GM10266 (cell line): ENCODE measurements around the gene PIGW.
A peak's percentile ranks its signal among the peaks of the same experiment; 100 is the strongest.

Experiments used
- DNase-seq: peaks from one replicate; pipeline ENCODE4 v3.0.0; 2012; ENCODE audit errors: extremely low spot score
- TF ChIP-seq, protein P1 (sequence below): IDR thresholded peaks from 2 replicates; pipeline ENCODE4 v1.5.1; 2012; ENCODE audit warnings: mild to moderate bottlenecking, low read depth; ENCODE audit not compliant: control insufficient read depth, insufficient read depth; ENCODE audit errors: missing control alignments

Gene PIGW

DNA sequence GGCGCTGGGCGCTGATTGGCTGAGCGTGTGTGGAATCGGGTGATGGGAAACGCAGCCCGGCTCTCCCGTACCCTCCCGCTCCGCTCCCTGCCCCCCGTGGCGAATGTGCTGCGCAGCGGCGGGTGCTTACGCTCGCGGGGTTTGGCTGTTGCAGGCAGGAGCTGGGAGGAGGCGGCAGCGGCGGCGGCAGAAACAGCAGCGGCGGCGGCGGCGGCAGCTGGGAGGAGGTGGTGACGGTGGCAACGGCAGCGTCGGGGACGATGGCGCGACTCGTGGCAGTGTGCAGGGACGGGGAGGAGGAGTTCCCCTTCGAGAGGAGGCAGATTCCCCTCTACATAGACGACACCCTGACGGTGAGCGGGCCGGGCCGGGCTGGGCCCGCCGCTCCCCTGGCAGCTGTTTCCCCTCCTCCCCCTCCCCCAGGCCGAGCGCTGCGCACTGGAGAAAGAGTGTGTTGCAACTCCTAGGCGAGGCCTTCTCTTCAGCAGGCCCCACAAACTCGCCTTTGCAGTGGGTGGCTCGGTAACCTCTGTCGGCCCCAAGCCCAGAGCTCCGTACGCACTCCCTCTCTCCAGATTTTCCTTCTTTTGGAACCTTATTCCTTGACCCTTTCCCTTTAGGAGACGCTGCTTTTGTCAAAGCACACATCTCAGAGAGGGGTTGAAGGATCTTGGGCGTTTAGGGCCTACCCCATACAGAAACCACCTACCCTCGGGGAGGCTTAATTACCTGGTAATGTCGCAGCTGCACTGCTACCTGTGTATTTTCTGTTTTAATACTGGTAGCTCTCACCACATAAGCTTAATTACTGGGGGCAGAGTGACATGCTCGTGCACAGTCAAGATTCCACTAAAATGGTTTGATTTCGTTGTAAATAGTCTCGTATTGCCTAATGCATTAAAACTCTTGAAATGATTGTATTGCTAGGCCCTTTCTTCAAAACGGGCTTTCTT is 11.0 kb downstream of the PIGW start:
- TF ChIP-seq, protein P1, sequence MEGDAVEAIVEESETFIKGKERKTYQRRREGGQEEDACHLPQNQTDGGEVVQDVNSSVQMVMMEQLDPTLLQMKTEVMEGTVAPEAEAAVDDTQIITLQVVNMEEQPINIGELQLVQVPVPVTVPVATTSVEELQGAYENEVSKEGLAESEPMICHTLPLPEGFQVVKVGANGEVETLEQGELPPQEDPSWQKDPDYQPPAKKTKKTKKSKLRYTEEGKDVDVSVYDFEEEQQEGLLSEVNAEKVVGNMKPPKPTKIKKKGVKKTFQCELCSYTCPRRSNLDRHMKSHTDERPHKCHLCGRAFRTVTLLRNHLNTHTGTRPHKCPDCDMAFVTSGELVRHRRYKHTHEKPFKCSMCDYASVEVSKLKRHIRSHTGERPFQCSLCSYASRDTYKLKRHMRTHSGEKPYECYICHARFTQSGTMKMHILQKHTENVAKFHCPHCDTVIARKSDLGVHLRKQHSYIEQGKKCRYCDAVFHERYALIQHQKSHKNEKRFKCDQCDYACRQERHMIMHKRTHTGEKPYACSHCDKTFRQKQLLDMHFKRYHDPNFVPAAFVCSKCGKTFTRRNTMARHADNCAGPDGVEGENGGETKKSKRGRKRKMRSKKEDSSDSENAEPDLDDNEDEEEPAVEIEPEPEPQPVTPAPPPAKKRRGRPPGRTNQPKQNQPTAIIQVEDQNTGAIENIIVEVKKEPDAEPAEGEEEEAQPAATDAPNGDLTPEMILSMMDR: no peak
- DNase-seq: peak; percentile 97

DNA sequence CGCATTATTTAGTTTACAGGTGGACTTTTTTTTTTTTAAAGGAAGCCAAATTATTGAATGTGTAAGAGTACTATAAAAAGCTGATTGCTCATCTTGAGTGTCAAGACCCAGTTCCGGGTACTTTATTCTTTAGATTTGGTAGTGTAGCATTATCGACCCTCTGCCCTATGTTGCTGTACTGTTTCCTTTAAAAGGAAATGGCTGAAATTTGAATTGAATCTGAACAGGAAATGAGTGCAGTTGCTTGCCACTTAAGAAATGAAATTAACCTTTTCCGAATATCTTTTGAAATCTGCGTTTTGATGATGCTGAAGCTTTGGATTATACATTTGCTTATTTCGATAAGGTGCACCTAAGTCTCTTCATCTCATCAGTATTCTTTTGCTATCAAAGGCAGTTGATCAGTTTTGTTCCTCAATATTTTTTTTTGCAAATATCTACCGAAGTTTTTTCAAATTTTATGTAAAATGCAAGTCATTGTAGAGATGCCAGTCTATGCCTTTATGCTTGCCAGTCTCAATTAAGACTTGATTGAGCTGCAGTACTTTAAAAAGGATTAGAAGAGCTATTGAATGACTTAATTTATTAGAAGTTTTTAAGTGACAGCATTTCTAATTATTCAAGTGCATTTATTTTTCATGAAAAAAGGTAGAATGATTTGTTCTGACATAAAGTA is 11.8 kb downstream of the PIGW start:
- no peak for DNase-seq
- TF ChIP-seq, protein P1: no peak

DNA sequence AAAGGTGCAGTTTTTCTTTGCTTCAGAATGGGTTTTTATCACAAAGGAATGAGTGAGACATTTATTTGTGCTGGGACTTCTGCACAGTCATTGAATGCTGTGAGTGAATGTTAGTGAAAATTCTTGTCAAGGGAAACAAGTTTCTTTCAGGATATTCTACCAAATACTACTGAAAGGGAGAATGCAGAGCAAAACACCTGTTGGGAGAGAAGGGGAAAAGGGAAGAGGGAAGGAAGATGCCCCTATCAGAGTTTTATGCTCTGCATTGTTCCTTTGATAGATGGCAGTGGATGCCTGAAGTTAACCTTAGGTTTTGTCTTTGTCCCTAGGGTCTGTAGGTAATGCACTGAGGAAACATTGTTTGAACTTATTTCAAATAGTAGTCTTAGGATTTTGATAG is 13.0 kb downstream of the PIGW start:
- DNase-seq: no peak
- TF ChIP-seq, protein P1: no peak

DNA sequence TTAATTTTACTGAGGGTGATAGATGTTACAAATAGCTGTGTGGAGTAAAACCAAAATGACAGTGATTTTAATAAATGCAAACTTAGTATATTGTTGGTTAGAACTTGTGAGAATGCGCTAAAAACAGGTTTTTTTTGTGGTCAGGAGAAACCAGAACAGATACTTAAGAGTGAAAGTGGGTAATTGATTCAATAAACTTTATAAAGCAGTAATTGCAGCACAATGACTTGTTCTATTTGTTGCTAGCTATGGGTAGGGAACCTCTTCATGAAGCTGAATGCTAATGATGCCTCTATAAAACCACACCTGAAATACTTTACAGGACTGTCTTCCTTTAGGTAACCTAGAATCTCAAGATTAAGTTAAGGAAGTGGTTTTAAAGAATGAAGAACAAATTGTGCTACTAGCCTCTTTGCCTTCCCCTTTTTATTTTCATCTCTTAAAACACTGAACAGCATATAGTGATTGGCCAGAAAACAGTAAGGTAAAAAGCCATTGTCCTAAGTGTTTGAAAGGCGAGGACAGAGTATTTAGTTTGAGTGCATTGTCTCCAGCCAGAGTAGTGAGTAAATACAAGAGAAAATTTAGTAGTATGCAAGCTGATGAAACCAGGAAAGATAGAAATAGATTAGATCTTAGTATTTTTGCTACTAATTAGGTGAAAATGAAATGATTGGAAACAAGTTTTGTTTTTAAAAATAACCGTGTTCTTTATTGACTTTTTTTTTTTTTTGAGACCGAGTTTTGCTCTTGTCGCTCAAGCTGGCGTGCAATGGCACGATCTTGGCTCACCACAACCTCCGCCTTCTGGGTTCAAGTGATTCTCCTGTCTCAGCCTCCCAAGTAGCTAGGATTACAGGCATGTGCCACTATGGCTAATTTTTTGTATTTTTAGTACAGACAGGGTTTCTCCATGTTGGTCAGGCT is 16.0 kb downstream of the PIGW start:
- peak; percentile 39 for DNase-seq
- TF ChIP-seq, protein P1: no peak

DNA sequence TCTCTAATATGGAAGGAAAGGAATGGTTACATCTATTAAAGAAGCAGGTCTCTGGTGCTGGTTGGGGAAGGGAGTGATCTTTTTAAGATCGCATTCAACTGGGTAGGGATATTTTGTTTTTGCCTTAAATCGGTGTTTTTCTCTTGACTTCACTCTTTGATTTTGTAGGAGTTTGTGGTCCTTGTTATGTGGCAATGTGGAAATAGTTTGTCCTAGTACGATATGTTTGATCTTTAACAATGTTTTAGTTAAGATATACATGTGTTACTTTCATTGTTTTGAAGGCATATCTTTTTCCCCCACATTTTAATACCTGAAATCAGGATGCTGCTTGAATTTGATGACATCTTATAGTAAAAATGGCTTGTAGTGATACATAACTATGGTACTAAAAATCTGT is 18.7 kb downstream of the PIGW start:
- TF ChIP-seq, protein P1: no peak
- DNase-seq: no peak

DNA sequence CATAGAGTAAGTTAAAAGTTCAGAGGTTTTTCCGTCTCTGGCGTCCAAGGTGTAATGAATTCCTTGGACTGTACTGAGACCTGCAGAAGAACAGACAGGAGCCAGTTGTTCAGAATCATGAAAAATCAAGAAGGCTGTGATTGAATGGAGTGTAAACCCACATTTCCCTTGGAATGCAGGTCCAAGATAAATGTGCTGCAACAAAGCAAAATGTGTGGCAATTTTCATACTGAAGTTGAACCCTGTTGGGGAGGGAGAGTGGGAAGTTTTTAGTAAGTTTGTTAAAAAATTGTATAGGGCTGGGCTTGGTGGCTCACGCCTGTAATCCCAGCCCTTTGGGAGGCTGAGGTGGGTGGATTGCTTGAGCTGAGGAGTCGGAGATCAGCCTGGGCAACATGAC is 31.3 kb downstream of the PIGW start:
- TF ChIP-seq, protein P1: no peak
- no peak for DNase-seq
